Ovary (tissue), 3 donors: ENCODE data around the gene NUSAP1.

ENCODE experiments used
- CTCF ChIP-seq, 3 donors: fragments of 450-650 bp in 2 of 3; fragments of 200-600 bp in 1 of 3; IDR thresholded peaks; one replicate each; pipeline versions ENCODE4 v1.5.1 to v1.8.0; 2016 to 2022; ENCODE audit warnings: antibody characterized with exemption in 3 of 3, mild to moderate bottlenecking in 1 of 3
- EP300 ChIP-seq: sonication (generic); formaldehyde crosslinking; IDR thresholded peaks from one replicate; pipeline ENCODE4 v1.6.1; 2017; ENCODE audit warnings: antibody characterized with exemption
- POLR2A ChIP-seq: fragments of 450-650 bp; IDR thresholded peaks from one replicate; pipeline ENCODE4 v1.6.1; 2017; ENCODE audit warnings: antibody characterized with exemption, mild to moderate bottlenecking, moderate library complexity
- donor health status: DM: no; HTN: no; CAD: no.

GRCh38 chr15:41333026-41333562 is 413 bp downstream of the NUSAP1 start:
- no peak for TF ChIP-seq CTCF (IDR thresholded peaks at IDR 0.05)
- no peak for TF ChIP-seq POLR2A
- TF ChIP-seq EP300, result no peak
